GM12891 (cell line): ENCODE measurements around the gene DNM1L.

ENCODE experiments used
- PAX5 ChIP-seq: IDR thresholded peaks from 2 replicates; pipeline ENCODE4 v1.6.1; 2011; ENCODE audit warnings: low read length, moderate library complexity, mild to moderate bottlenecking; ENCODE audit not compliant: insufficient read depth, severe bottlenecking
- POLR2AphosphoS5 ChIP-seq: IDR thresholded peaks from 2 replicates; pipeline ENCODE4 v1.6.1; 2011; ENCODE audit warnings: low read depth, low read length, control low read depth
- TAF1 ChIP-seq: IDR thresholded peaks from 2 replicates; pipeline ENCODE4 v1.6.1; 2011; ENCODE audit warnings: low read depth, low read length, control low read depth

DNA sequence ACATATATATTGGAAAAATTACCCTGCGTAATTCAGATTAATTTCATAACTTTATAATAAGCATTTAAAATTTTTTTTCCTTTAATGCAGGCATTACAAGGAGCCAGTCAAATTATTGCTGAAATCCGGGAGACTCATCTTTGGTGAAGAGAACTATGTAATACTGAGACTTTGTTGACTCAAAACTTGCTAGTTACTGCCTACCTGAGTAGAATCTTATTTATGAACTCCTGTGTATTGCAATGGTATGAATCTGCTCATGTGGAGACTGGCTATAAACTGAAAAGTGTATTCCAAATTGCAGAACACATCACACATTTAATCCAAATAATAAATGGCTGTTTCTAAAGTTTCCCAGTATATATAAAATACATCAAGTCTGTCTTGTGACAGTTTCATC lies 64.2 kb downstream of the DNM1L start:
- TF ChIP-seq TAF1 (no peak), POLR2AphosphoS5 (no peak), PAX5 (no peak)
